ENCODE measurements around the gene GRIK4. TPM values are rescaled to one million over a fixed set of nuclear protein-coding genes. Genes with fewer than 3 reads are reported as not detected.

GRIK4 gene
- total RNA-seq, 2 experiments from 2014 or later = 0.06 TPM; not detected in 1

GRCh38 chr11:120937501-120937900 lies 426.0 kb downstream of the GRIK4 start:
- no peak overlapping the region for H3K4me3 ChIP-seq (ENCODE audit: low read depth, low read length, poor library complexity, severe bottlenecking)
- CTCF ChIA-PET (ENCODE audit: unreplicated experiment) = no interaction called here
- H3K27ac ChIP-seq (ENCODE audit: low read depth, low read length, poor library complexity, severe bottlenecking) = no peak overlapping the region
- no TSS peak for BruUV-seq (replicated peaks)
- intact Hi-C loops (cut with micrococcal nuclease; ENCODE audit: unreplicated experiment) = no loop called here
- POLR2A ChIA-PET = interaction anchor here (0.6 to 0.8 kb wide), 2 partner anchors 8 to 13 kb away, joined by 3 read pairs; no protein-coding TSS in a partner anchor
- no peak for DNase-seq (ENCODE audit: low spot score)
- H3K4me1 ChIP-seq (ENCODE audit: insufficient read depth, low read length, poor library complexity, severe bottlenecking) = no peaks in the 10 kb centered on the region
- H3K9me2 ChIP-seq (ENCODE audit: insufficient read depth, low read length) = no peaks in the 10 kb centered on the region
- no peaks in the 10 kb centered on the region for H3K9me3 ChIP-seq (ENCODE audit: low read length)
- no peaks in the 10 kb centered on the region for H4K20me1 ChIP-seq (ENCODE audit: insufficient read depth, low read length)
- no peaks in the 10 kb centered on the region for H3K79me2 ChIP-seq (ENCODE audit: insufficient read depth, low read depth, low read length)
- H2AFZ ChIP-seq (ENCODE audit: low read length) = no peak overlapping the region
- H3K36me3 ChIP-seq (ENCODE audit: insufficient read depth, low read length) = no peaks in the 10 kb centered on the region
- H3K4me2 ChIP-seq (ENCODE audit: low read length) = no peak overlapping the region
- TF ChIP-seq EZH2phosphoT487 (IDR thresholded peaks at IDR 0.05; ENCODE audit: borderline replicate concordance, low read depth, low read length) (no peak), CTCF (conservative IDR thresholded peaks at IDR 0.05; ENCODE audit: low read length) (no peak)

- DNase-seq (ENCODE audit: low spot score) = no peak
- POLR2A ChIA-PET = no interaction called here
- Histone ChIP-seq H3K36me3 (ENCODE audit: insufficient read depth, low read length) (no peaks in the 10 kb centered on the region), H3K4me3 (ENCODE audit: low read depth, low read length, poor library complexity, severe bottlenecking) (no peak overlapping the region), H3K4me2 (ENCODE audit: low read length) (no peak overlapping the region), H2AFZ (ENCODE audit: low read length) (no peak overlapping the region), H4K20me1 (ENCODE audit: insufficient read depth, low read length) (no peaks in the 10 kb centered on the region), H3K9me2 (ENCODE audit: insufficient read depth, low read length) (no peaks in the 10 kb centered on the region), H3K27ac (ENCODE audit: low read depth, low read length, poor library complexity, severe bottlenecking) (no peak overlapping the region), H3K9me3 (ENCODE audit: low read length) (no peaks in the 10 kb centered on the region), H3K79me2 (ENCODE audit: insufficient read depth, low read depth, low read length) (no peaks in the 10 kb centered on the region), H3K4me1 (ENCODE audit: insufficient read depth, low read length, poor library complexity, severe bottlenecking) (no peaks in the 10 kb centered on the region)
- TF ChIP-seq EZH2phosphoT487 (IDR thresholded peaks at IDR 0.05; ENCODE audit: borderline replicate concordance, low read depth, low read length) (no peak), CTCF (conservative IDR thresholded peaks at IDR 0.05; ENCODE audit: low read length) (no peak)
- intact Hi-C loops (cut with micrococcal nuclease; ENCODE audit: unreplicated experiment) = no loop called here
- CTCF ChIA-PET (ENCODE audit: unreplicated experiment) = no interaction called here
- no TSS peak for BruUV-seq (replicated peaks)
Measured at GRCh38 chr11:120938260-120938659, 426.7 kb downstream of the GRIK4 start.

GRCh38 chr11:120940160-120940848 lies 428.8 kb downstream of the GRIK4 start:
- H3K27ac ChIP-seq (ENCODE audit: low read depth, low read length, poor library complexity, severe bottlenecking) = no peak overlapping the region
- H3K9me2 ChIP-seq (ENCODE audit: insufficient read depth, low read length) = no peaks in the 10 kb centered on the region
- H4K20me1 ChIP-seq (ENCODE audit: insufficient read depth, low read length) = no peaks in the 10 kb centered on the region
- ChIA-PET POLR2A (interaction anchor here (0.6 kb wide), 2 partner anchors 269 to 291 kb away, joined by 3 to 4 read pairs; no protein-coding TSS in a partner anchor), CTCF (ENCODE audit: unreplicated experiment) (no interaction called here)
- intact Hi-C loops (cut with micrococcal nuclease; ENCODE audit: unreplicated experiment) = no loop called here
- no peaks in the 10 kb centered on the region for H3K79me2 ChIP-seq (ENCODE audit: insufficient read depth, low read depth, low read length)
- H2AFZ ChIP-seq (ENCODE audit: low read length) = no peak overlapping the region
- peaks cover 8% of the 10 kb centered on the region; the same call in 1 of the 2 replicates for H3K9me3 ChIP-seq (ENCODE audit: low read length)
- no TSS peak for BruUV-seq (replicated peaks)
- DNase-seq (ENCODE audit: low spot score) = no peak
- no peaks in the 10 kb centered on the region for H3K4me1 ChIP-seq (ENCODE audit: insufficient read depth, low read length, poor library complexity, severe bottlenecking)
- H3K4me3 ChIP-seq (ENCODE audit: low read depth, low read length, poor library complexity, severe bottlenecking) = no peak overlapping the region
- no peak overlapping the region for H3K4me2 ChIP-seq (ENCODE audit: low read length)
- H3K36me3 ChIP-seq (ENCODE audit: insufficient read depth, low read length) = no peaks in the 10 kb centered on the region
- no peak for TF ChIP-seq EZH2phosphoT487 (IDR thresholded peaks at IDR 0.05; ENCODE audit: borderline replicate concordance, low read depth, low read length)
- TF ChIP-seq CTCF (conservative IDR thresholded peaks at IDR 0.05; ENCODE audit: low read length) = no peak

Data from OCI-LY7 (cell line).